ENCODE measurements around the gene KRT3.

KRT3 gene

GRCh38 chr12:52740584-52740983, 55.3 kb downstream of the KRT3 start:
- in situ Hi-C loops (cut with MboI; ENCODE audit: low sequenced_read_pairs) = no loop called here

- in situ Hi-C loops (cut with MboI; ENCODE audit: low sequenced_read_pairs) = no loop called here
Measured at GRCh38 chr12:52739963-52740362, 56.0 kb downstream of the KRT3 start.

Measured in hTERT RPE-1 (cell line).